HepG2 (cell line): Measurements from ENCODE around the gene COL9A3. TPM values are rescaled to one million over a fixed set of nuclear protein-coding genes. Genes with fewer than 3 reads are reported as not detected.

Experiments
- CERS6 ChIP-seq: sonication (generic); formaldehyde crosslinking; IDR thresholded peaks from 2 replicates; pipeline ENCODE4 v1.5.0; 2020; ENCODE audit warnings: missing genetic modification reagents
- E2F2 ChIP-seq: sonication (generic); formaldehyde crosslinking; IDR thresholded peaks from 2 replicates; pipeline ENCODE4 v1.4.0; 2020; ENCODE audit warnings: missing genetic modification reagents, borderline replicate concordance
- KDM1A ChIP-seq: IDR thresholded peaks from 2 replicates; pipeline ENCODE4 v1.6.1; 2016; ENCODE audit warnings: missing compliant biosample characterization
- MNT ChIP-seq: fragments of 450-650 bp; IDR thresholded peaks from 2 replicates; pipeline ENCODE4 v1.6.1; 2016
- SETDB1 ChIP-seq: sonication (generic); formaldehyde crosslinking; IDR thresholded peaks from 2 replicates; pipeline ENCODE4 v1.5.1; 2020; ENCODE audit warnings: missing genetic modification reagents, mild to moderate bottlenecking, borderline replicate concordance
- TCF7L2 ChIP-seq: IDR thresholded peaks from 2 replicates; pipeline ENCODE4 v1.6.1; 2011; ENCODE audit warnings: mild to moderate bottlenecking, low read depth, low read length, moderate library complexity
- USF2 ChIP-seq, 2 experiments: sonication (generic) in 1 of 2; formaldehyde crosslinking in 1 of 2; IDR thresholded peaks; 2 replicates each; pipeline versions ENCODE4 v1.5.1 to v1.6.1; 2011 to 2020; ENCODE audit warnings: borderline replicate concordance in 1 of 2, low read depth in 1 of 2, low read length in 1 of 2, mild to moderate bottlenecking in 1 of 2, missing genetic modification reagents in 1 of 2, moderate library complexity in 1 of 2
- YY1 ChIP-seq: IDR thresholded peaks from 2 replicates; pipeline ENCODE4 v1.6.1; 2011; ENCODE audit warnings: low read length, low read depth, moderate library complexity, mild to moderate bottlenecking; ENCODE audit not compliant: insufficient read depth, insufficient replicate concordance
- ZBTB10 ChIP-seq: sonication (generic); formaldehyde crosslinking; IDR thresholded peaks from 2 replicates; pipeline ENCODE4 v1.4.0; 2020; ENCODE audit warnings: missing genetic modification reagents, borderline replicate concordance
- ZGPAT ChIP-seq: IDR thresholded peaks from 2 replicates; pipeline ENCODE4 v1.6.1; 2016; ENCODE audit warnings: mild to moderate bottlenecking
- ZHX1 ChIP-seq: sonication (generic); formaldehyde crosslinking; IDR thresholded peaks from 2 replicates; pipeline ENCODE4 v1.8.1; 2022; ENCODE audit warnings: low read depth, mild to moderate bottlenecking, missing genetic modification reagents
- ZNF253 ChIP-seq: sonication (generic); formaldehyde crosslinking; IDR thresholded peaks from 2 replicates; pipeline ENCODE4 v1.8.0; 2022; ENCODE audit warnings: mild to moderate bottlenecking, missing genetic modification reagents, borderline replicate concordance
- polyA plus RNA-seq, 8 experiments: library from polyadenylated mRNA; depleted of rRNA in 3 of 8; stranded (reverse) in 7 of 8; unstranded in 1 of 8; fragments of >200 nt; fragmentation: Illumina TruSeq in 4 of 8; extraction: Trizol in 4 of 8; gene quantifications; 2 replicates each; pipeline versions ENCODE4 v1.2.1 to v1.2.3, GENCODE V29; 2011 to 2016; ENCODE audit warnings: low read depth in 4 of 8, missing spikeins in 1 of 8, mixed read lengths in 1 of 8; ENCODE audit not compliant: insufficient read depth in 1 of 8
- total RNA-seq, 5 experiments: library from RNA; depleted of rRNA; stranded (reverse); fragments of >200 nt; fragmentation: Illumina TruSeq; extraction: Trizol; gene quantifications; 2 replicates each; pipeline ENCODE4 v1.2.3, GENCODE V29; 2016; ENCODE audit warnings: low read depth in 1 of 5

Gene COL9A3
- total and polyA plus RNA-seq, 2 of the 13 experiments (the other 11 are each of a cell fraction or from before 2014, with no cell fraction given), result 155 to 204 TPM

- TF ChIP-seq USF2 (IDR thresholded peaks at IDR 0.05; ENCODE audit: low read depth, low read length) (no peak), USF2 (CRISPR knock-in tag; IDR thresholded peaks at IDR 0.05; ENCODE audit: borderline replicate concordance) (peak; percentile 51; the same call in 1 of the 2 replicates), E2F2 (CRISPR knock-in tag) (0 out of 2 replicates have a peak, but pooled peaks have one; percentile 80), TCF7L2 (no peak), SETDB1 (CRISPR knock-in tag) (no peak), YY1 (peak; percentile 67), ZHX1 (peak; percentile 54; the same call in 1 of the 2 replicates), ZGPAT (CRISPR knock-in tag) (no peak; the same call in 1 of the 2 replicates), MNT (no peak), CERS6 (CRISPR knock-in tag) (no peak), KDM1A (CRISPR knock-in tag) (peak; percentile 79; the same call in 1 of the 2 replicates), ZBTB10 (CRISPR knock-in tag) (no peak; the same call in 1 of the 2 replicates), ZNF253 (no peak)
These were observed 21.7 kb upstream of the COL9A3 start (continued) for GRCh38 chr20:62795023-62795761.
